ENCODE results near the gene VGLL4. TPM values are rescaled to one million over a fixed set of nuclear protein-coding genes. Genes with fewer than 3 reads are reported as not detected.

Gene VGLL4
- total RNA-seq, 1 donor from 2014 or later = 29.3 TPM

DNA sequence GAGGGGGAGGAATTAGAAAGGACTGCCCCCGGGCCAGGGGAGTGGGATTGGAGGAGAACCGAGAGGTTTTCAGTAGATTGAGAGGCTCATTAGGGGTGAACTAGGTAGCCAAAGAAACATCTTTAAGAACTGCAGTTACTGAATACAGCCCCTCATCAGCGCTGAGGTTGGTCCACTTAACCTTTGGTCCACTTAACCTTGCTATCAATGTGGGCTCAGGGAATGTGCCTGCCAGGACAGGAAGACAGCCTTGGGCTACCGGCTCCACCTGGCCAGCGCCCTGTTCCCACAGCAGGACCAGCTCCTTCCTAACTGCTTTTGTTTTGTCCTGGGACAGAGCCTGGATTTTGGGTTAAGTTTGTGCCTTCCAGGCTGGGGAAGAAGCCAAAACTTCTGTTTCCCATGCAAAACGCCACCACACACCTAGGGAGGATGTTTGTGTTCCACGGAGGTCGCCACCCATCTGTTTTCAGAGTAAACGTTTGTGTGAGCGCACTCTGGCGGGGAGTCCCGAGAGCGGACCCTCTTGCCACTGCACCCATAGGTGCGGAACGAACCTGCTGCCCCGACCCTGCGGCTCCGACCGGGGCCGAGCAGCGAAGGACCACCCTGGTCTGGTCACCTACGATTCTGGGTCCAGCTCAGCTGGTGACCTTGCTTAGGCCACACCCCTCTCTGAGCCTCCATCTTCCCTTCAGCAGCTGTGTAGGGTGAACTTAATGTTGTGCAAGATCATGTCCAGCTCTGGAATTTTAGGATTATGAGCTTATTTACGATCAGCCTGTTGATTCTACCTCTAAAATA lies 107.4 kb downstream of the VGLL4 start:
- no peak for DNase-seq
- Histone ChIP-seq H3K27ac (replicated peaks) (no peak overlapping the region), H3K4me1 (peaks cover 19% of the 10 kb centered on the region), H3K9me3 (replicated peaks) (no peaks in the 10 kb centered on the region), H3K4me3 (no peak overlapping the region), H3K27me3 (ENCODE audit: low read depth) (no peaks in the 10 kb centered on the region), H3K36me3 (no peaks in the 10 kb centered on the region)
- no peak for TF ChIP-seq CTCF (IDR thresholded peaks at IDR 0.05; ENCODE audit: borderline replicate concordance)
- intact Hi-C loops (cut with micrococcal nuclease) = no loop called here

DNA sequence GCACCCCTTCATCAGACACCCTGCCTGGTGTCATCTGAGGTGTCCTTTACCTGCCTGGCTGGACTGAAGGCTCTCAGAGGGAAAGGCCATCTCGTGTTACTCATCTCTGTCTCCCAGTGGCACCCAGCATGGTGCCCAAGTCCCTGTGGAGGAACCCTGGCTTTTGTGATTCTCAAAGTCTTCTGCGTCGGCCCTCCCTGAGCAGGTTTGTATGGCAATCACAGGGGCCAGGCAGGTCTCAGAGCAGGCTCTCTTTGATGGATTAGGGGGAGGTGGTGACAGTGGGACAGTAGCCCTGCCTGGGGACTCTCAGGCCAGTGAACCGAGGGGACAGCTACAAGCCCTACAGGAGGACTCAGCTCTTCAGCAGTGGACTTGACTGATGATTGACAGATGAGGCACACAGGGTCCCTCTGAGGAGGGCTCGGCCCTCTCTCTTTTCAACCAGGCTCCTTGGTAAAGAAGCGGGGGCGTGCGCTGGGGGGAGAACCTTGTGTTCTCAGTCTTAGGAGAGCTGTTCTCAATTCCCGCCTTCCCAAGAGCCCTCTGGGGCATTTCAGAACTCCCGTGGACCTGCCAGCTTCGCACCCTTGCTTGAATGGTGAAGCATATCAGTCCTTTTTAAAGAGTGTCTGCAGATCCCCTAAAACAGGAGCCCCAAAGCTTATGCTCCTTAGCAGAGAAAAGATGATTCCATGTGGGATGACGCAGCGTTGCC lies 108.3 kb downstream of the VGLL4 start:
- Histone ChIP-seq H3K27ac (replicated peaks) (no peak overlapping the region), H3K36me3 (no peaks in the 10 kb centered on the region), H3K4me1 (peaks cover 24% of the 10 kb centered on the region), H3K9me3 (replicated peaks) (no peaks in the 10 kb centered on the region), H3K4me3 (no peak overlapping the region), H3K27me3 (ENCODE audit: low read depth) (no peaks in the 10 kb centered on the region)
- TF ChIP-seq CTCF (IDR thresholded peaks at IDR 0.05; ENCODE audit: borderline replicate concordance) = no peak
- intact Hi-C loops (cut with micrococcal nuclease) = no loop called here
- DNase-seq = no peak

DNA sequence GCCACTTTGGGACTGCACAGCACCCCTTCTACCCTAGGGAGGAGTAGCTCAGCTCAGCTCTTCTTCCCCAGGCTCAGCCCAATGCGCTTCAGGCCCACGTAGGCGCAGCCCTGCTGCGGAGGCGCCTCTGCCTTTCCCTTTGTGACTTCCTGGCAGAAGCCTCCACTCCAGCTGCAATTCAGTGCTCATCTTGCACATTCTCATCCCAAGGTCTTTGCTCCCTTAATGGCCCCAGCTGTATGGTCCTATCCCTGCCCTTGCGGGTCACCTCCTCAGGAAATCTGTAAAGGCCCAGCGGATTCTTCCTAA lies 109.0 kb downstream of the VGLL4 start:
- no peak for TF ChIP-seq CTCF (IDR thresholded peaks at IDR 0.05; ENCODE audit: borderline replicate concordance)
- Histone ChIP-seq H3K4me1 (peaks cover 30% of the 10 kb centered on the region), H3K27me3 (ENCODE audit: low read depth) (no peaks in the 10 kb centered on the region), H3K36me3 (no peaks in the 10 kb centered on the region), H3K27ac (replicated peaks) (peak overlapping the region; percentile 69), H3K9me3 (replicated peaks) (no peaks in the 10 kb centered on the region), H3K4me3 (no peak overlapping the region)
- no peak for DNase-seq
- intact Hi-C loops (cut with micrococcal nuclease) = no loop called here

DNA sequence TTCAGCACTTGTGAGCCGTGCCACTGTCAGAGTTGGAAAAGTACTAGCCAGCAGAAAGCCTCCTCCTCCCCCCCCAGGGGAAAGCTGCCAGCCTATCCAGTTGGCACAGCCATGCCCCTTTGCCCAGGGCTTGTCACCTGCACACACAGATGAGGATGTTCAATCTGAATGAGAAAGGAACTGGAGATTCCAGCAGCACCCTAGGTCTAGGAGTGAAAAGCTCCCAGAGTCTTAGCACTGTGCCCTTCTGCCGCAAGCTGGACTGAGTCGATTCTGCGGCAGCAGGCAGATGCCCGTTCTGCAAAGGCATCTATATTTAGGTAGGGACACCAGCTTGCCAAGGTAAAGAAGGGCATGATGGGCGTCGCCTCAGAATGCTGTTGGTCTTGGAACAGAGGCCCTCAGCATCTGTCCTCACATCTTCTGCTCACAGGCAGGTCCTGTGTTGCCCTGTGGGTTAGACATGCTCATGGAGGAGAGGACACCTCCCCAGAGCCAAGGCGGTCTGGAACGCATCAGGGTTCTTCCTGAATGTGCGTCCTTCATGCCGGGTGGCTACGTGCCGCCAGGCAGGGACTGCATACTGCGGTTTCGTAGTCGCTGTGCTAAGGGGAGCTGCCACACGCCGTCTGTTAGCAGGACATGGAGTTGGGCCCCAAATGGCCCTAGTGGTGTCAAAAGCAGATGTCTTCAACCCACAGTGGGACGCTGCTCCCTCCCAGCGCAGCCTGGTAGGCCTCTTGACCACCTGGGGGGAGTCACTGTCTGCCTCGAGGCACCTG lies 109.5 kb downstream of the VGLL4 start:
- peak overlapping the region; percentile 69 for H3K27ac ChIP-seq (replicated peaks)

More for the DNA sequence above, 109.5 kb downstream of the VGLL4 start:
- intact Hi-C loops (cut with micrococcal nuclease) = no loop called here
- no peak for DNase-seq
- peak overlapping the region; percentile 35 for H3K4me3 ChIP-seq
- H3K9me3 ChIP-seq (replicated peaks) = no peaks in the 10 kb centered on the region
- H3K36me3 ChIP-seq = no peaks in the 10 kb centered on the region
- H3K4me1 ChIP-seq = peaks cover 34% of the 10 kb centered on the region
- no peaks in the 10 kb centered on the region for H3K27me3 ChIP-seq (ENCODE audit: low read depth)
- TF ChIP-seq CTCF (IDR thresholded peaks at IDR 0.05; ENCODE audit: borderline replicate concordance) = no peak

Data from left ventricle myocardium inferior (tissue), 1 donor.